ENCODE results near the gene CASP9. TPM values are rescaled to one million over a fixed set of nuclear protein-coding genes. Genes with fewer than 3 reads are reported as not detected.

The CASP9 gene
- polyA plus RNA-seq (2013, experiment 1 of 2; ENCODE audit: insufficient read length), result 8.9 TPM
- polyA plus RNA-seq (2013, experiment 2 of 2; ENCODE audit: insufficient read length), result 6.9 TPM

DNA sequence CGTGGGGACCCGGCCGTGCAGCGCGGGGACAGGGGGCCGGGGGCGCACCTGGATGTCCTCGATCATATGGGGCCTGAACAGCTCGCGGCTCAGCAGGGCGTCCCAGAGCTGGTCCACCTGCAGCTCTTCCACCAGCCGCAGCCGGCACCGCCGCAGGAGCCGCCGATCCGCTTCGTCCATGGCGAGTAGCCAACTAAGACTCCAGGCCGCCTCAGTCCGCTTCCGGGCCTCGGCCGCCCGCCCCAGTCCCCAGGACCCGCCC lies at the start of gene CASP9:
Gene CASP9, minus strand, starts transcription at position 195 of the 262 bp plus-strand sequence. Its CDS starts 15 bp downstream, at position 180.
- no peak for DNase-seq

- DNase-seq, result peak; percentile 59
Measured at GRCh38 chr1:15573477-15573876, 49.5 kb upstream of the CASP9 start.

GRCh38 chr1:15571266-15571665 lies 47.3 kb upstream of the CASP9 start:
- no peak for DNase-seq

DNA sequence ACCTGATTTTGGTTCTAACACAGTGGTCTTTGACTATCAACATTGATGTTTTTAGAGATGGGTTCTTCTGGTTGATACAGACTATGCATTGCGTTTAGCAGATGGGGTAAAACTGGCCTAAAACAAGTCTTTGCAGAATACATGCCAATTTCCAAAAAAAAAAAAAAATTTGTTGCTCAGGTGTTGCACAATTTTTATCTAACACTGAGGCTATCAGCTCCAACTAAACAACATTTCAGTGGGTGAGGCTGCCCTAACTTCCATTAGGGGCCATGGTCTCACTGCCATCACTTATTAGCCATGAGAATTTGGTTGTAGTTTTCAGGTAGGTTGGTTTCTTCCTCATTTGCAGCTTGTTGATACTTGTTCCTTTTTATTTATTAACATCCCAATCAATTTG lies 46.8 kb upstream of the CASP9 start:
- DNase-seq, result no peak

DNA sequence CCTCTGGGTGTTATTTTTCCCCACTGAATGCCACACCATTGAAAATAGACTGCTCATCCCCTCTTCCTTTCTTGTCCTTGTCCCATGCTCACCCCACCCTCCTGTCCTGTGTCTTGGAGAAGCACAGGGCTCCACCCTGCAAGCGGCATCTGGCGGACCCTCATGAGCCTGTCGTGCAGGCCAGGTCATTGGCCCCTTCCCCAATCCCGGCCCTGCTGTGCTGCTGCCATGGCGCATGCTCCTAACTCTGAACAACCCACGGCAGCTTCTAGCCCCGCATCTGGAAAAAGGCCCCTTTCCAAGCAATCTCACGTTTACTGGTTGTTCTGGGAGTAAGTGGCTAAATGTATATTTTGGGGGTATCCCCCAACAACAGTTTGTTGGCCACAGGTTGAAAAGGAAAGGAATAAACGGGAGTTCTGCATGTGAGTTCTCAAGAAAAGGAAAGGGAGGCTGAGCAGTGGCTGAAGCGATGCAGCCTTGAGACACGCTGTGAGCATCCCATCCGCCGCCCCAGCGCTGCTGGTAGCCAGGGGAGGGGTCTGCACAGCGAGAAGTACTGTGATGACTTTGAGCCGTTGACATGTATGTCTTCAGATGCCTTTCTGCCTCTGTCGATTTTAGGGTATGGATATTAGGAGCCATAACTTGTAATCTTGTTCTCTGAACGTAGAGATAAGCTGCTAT lies 44.5 kb upstream of the CASP9 start:
- DNase-seq, result no peak

DNA sequence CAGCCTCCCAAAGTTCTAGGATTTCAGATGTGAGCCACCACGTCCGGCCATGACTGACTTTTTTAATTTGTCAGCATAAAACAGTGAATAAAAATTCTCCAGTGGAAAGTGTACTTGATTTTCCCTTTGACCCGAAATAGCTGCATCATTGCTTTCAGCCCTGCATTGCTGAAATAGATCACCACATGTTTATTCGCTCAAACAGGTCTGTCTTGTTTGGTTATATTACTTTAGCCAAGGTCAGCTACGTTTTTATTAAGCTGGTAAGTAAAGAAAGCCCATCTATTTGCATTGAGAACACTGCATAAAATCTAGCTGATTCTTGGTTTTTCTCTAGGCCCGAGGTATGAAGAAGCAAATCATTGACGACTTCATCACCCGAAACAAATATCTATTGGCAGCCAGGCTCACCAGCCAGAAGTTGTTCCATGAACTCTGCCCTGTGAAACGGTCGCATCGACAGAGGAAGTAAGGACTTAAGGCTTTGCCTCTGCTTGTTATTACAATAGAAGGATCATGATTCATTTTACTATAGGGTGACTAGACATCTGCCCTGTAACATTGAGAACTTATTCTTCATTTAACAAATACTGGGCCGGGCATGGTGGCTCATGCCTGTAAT lies 35.3 kb upstream of the CASP9 start:
- no peak for DNase-seq

DNA sequence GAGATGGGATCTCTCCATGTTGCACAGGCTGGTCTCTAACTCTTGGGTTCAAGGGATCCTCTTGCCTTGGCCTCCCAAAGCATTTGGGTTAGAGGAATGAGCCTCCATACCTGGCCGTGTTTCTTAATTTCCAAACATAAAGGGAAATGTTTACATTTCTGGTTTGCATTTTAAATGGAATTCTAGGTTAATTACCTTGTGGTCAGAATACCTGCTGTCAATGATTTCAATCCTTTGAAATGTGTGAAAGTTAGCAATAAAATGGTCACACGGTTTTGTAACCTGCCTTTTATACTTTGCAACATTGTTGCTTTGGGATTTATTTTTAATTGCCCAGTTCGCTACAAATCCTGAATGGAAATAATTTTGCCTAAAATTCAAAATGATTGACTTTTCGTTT lies 34.5 kb upstream of the CASP9 start:
- no peak for DNase-seq

GRCh38 chr1:15557594-15557993 lies 33.6 kb upstream of the CASP9 start:
- DNase-seq, result no peak

- no peak for DNase-seq
Measured at GRCh38 chr1:15557008-15557407, 33.0 kb upstream of the CASP9 start.

- DNase-seq, result no peak
Measured at GRCh38 chr1:15550573-15550972, 26.6 kb upstream of the CASP9 start.

DNA sequence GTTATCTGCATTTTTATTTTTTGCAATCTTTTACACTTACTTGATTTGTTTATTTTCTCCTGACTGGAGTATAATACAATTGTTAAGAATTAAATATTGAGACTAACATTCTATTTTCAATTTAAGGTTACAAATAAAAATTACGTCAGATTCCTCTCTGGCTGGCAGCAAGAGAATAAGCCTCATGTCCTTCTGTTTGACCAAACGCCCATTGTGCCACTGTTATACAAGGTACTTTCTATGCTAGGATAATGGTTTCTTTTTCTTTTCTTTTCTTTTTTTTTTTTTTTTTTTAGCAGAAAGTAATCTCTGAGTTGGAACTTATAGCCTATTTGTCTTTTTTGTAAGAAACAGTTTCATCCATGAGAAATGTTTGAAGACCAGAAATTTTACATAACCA lies 22.6 kb upstream of the CASP9 start:
- DNase-seq, result no peak

DNA sequence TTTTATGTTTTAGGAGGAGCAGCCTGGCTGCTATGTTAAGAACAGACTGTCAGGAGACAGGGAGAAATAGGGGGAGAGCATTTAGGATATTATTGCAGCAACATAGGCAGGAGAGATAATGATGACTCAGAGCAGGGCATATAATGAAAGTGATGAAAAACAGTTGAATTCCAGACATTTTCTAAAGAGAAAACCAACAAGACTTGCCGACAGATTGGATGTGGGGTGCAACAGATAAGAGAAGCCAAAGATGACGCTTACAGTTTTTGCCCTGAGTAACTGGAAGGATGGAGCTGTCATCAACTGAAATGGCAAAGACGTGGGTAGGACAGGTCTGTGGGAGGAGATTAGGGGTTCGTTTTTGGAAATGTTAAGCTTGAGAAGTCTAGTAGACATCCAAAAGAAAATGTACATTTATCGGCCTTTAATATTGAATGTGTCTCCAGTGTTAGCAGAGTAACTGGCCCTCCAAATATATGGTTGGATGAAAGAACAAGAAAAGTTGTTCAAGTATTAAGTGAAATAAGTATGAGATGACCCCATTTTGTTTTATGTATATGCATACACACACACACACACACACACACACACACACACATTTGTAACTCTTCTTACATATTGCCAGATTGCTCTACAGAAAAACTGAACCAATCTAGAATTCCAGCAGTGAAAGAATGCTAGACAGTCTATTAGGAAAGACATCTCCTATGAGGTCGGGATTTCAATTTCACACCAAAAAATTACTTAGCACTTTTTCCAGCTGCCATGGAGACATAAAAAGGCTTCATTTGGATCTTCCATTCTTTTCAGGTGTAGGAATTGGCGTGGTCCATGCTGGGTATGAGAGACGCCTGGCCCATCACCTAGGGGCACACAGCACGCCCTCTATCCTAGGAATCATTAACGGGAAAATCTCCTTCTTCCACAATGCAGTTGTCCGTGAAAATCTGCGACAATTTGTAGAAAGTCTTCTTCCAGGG lies 19.9 kb upstream of the CASP9 start:
- DNase-seq, result peak; percentile 78

DNA sequence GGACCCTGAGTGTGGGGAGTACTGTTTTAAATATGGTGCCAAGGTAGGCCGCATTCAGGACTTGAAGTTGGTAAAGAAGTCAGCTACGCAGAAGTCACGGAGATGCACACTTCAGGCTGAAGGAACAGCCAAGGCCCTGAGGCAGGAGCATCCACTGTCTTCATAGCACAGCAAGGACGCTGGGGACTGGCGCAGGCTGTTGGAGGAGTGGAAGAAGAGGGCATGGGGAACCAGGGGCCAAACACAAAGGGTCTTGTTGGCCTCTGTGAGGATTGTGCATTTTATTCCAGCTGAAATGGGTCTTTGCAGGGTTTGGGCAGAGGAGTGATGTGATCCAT lies 19.2 kb upstream of the CASP9 start:
- DNase-seq, result no peak

DNA sequence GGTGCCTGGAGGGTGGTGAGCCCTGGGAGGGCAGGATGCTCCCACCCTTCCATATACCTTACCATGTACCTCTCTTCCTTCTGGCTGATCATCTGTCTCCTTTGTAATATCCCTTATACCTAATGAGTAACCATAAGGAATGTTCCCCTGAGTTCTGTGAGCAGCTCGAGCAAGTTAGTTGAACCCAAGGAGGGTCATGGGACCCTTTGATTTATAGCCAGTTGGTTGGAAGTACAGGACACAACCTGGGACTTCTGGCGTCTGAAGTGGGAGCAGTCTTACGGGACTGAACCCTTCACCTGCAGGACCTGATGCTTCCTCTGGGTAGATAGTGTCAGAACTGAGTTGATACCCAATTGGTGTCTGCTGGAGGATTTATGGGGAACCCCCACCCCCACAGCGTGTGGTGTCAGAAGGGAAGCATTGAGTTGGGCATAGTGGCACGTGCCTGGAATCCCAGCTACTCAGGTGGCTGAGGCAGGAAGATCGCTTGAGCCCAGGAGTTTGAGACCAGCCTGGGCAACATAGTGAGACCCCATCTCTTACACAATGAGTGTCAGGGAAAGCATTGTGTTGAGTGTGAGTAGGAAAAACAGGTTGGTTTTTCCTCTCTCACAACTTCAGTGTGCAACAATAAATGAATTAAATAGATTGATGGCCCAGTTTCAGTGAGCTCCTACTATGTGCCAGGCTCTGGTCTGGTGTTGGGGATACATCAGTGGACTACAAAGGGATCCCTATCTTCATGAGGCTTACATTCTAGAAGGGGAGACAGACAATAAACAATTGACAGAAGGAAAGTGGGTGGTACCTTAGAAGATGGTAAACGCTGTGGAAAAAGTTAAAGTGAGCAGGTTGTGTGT lies 18.6 kb upstream of the CASP9 start:
- no peak for DNase-seq

- no peak for DNase-seq
Measured at GRCh38 chr1:15541231-15541792, 17.3 kb upstream of the CASP9 start.

- DNase-seq, result peak; percentile 44
Measured at GRCh38 chr1:15540186-15540585, 16.2 kb upstream of the CASP9 start.

DNA sequence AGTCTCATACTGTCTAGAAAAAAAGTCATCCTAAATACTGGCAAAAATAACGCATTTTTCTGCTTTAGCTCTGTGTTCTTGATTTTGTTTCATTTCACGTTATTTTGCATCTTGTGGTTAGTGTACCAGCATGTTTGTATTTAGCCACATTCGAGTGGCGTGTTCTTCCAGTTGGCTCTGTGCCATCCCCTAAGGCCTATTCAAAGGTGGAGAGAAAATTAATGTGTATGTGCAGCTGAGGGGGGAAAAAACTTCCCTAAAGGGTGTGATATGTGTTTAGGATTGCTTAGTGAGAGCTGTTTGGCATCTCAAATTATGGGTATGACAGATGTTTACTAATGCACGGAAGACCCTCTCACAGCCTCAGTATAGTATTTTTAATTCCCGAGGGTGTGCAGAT lies 14.8 kb upstream of the CASP9 start:
- no peak for DNase-seq

- no peak for DNase-seq
Measured at GRCh38 chr1:15531682-15532081, 7.7 kb upstream of the CASP9 start.

DNA sequence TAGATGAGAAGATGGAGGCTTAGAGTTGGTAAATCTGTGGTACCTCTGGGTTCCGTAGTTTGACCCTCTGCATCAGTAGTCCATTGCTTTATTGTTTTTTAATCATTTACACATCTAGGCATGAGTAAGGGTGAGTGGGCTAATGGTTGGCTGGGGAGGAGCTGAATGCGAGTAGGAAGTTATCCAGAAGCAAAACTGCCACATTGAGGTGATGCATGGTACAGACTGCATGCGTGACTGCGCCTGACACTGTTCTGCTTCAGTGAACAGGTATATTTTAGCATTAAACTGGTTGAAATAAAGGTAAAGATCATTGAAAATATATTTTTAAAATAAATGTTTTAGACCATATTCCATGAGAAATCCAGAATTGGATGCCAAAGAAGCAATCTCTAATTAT lies 7.0 kb upstream of the CASP9 start:
- DNase-seq, result no peak

- DNase-seq, result peak; percentile 100
Measured at GRCh38 chr1:15526490-15527339, 2.7 kb upstream of the CASP9 start, which contains the start of gene DNAJC16. TSS of gene DNAJC16 (plus strand) at chr1:15526848. CDS start at chr1:15529106, 2,258 bp downstream.

DNA sequence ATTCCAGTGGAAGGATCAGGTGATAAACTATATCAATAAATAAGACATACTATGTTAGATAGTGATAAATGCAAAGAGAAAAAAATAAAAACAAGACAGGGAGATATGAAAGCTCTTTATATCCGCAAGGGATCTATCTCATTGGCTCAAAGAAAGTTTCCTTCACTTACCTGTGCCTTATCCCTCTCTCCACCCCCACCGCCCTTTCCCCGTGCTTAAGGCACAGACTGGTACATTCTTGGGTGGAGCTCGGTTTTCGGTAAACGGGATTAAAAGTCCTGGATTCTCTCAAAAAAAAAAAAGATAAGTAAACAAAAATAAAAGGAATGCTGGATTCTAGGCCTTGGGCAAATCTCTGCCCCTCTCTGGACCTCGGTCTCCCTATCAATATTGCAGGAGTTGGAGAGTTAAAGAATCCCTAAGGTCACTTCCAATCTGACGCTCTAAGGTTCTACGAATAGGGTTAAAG lies 2.0 kb upstream of the CASP9 start:
- DNase-seq, result no peak
